HepG2 (cell line): ENCODE measurements around the gene CNR2. TPM values are rescaled to one million over a fixed set of nuclear protein-coding genes. Genes with fewer than 3 reads are reported as not detected.

Experiments
- EHMT2 ChIP-seq: fragments of 200-600 bp; sonication (generic); IDR thresholded peaks from 2 replicates; pipeline ENCODE4 v1.7.0; 2017; ENCODE audit warnings: antibody characterized with exemption, low read depth, low read length, borderline replicate concordance
- ELF3 ChIP-seq: IDR thresholded peaks from 2 replicates; pipeline ENCODE4 v1.6.1; 2016; ENCODE audit warnings: missing genetic modification reagents, missing compliant biosample characterization
- ETV6 ChIP-seq: sonication (generic); formaldehyde crosslinking; conservative IDR thresholded peaks from 2 replicates; pipeline ENCODE4 v1.4.0; 2020; ENCODE audit warnings: missing genetic modification reagents
- GATAD2A ChIP-seq: IDR thresholded peaks from 2 replicates; pipeline ENCODE4 v1.6.1; 2016
- IKZF4 ChIP-seq: sonication (generic); formaldehyde crosslinking; IDR thresholded peaks from 2 replicates; pipeline ENCODE4 v1.5.1; 2020; ENCODE audit warnings: borderline replicate concordance, mild to moderate bottlenecking, low read depth, missing genetic modification reagents; ENCODE audit errors: not compliant biosample characterization
- MEIS2 ChIP-seq: sonication (generic); formaldehyde crosslinking; IDR thresholded peaks from 2 replicates; pipeline ENCODE4 v1.9.0; 2021; ENCODE audit warnings: mild to moderate bottlenecking, missing genetic modification reagents
- MXI1 ChIP-seq: IDR thresholded peaks from 3 replicates; pipeline ENCODE4 v1.6.1; 2012; ENCODE audit warnings: low read depth, low read length, inconsistent platforms, borderline replicate concordance
- RCOR2 ChIP-seq: IDR thresholded peaks from 2 replicates; pipeline ENCODE4 v1.6.1; 2016; ENCODE audit warnings: missing biosample characterization, missing genetic modification reagents
- TSC22D2 ChIP-seq: sonication (generic); formaldehyde crosslinking; IDR thresholded peaks from 2 replicates; pipeline ENCODE4 v1.5.1; 2020; ENCODE audit warnings: missing genetic modification reagents, mild to moderate bottlenecking, borderline replicate concordance
- ZFP41 ChIP-seq: sonication (generic); formaldehyde crosslinking; IDR thresholded peaks from 2 replicates; pipeline ENCODE4 v1.4.0; 2020; ENCODE audit warnings: mild to moderate bottlenecking, missing genetic modification reagents, borderline replicate concordance
- ZNF138 ChIP-seq: sonication (generic); formaldehyde crosslinking; IDR thresholded peaks from 2 replicates; pipeline ENCODE4 v1.5.0; 2020; ENCODE audit warnings: mild to moderate bottlenecking, low read depth, missing genetic modification reagents
- ZNF224 ChIP-seq: sonication (generic); formaldehyde crosslinking; IDR thresholded peaks from 2 replicates; pipeline ENCODE4 v1.5.0; 2020; ENCODE audit warnings: mild to moderate bottlenecking, missing genetic modification reagents
- ZNF451 ChIP-seq: sonication (generic); formaldehyde crosslinking; IDR thresholded peaks from 2 replicates; pipeline ENCODE4 v1.5.0; 2020; ENCODE audit warnings: mild to moderate bottlenecking, missing genetic modification reagents
- ZNF496 ChIP-seq: sonication (generic); formaldehyde crosslinking; IDR thresholded peaks from 2 replicates; pipeline ENCODE4 v1.8.1; 2023; ENCODE audit warnings: mild to moderate bottlenecking, moderate library complexity, missing genetic modification reagents; ENCODE audit not compliant: insufficient replicate concordance
- ZNF501 ChIP-seq: sonication (generic); formaldehyde crosslinking; IDR thresholded peaks from 2 replicates; pipeline ENCODE4 v1.5.1; 2020; ENCODE audit warnings: mild to moderate bottlenecking, moderate library complexity, missing genetic modification reagents
- ZNF629 ChIP-seq: sonication (generic); formaldehyde crosslinking; conservative IDR thresholded peaks from 2 replicates; pipeline ENCODE4 v1.5.0; 2020; ENCODE audit warnings: missing genetic modification reagents
- ZNF775 ChIP-seq: sonication (generic); formaldehyde crosslinking; IDR thresholded peaks from 2 replicates; pipeline ENCODE4 v1.4.0; 2020; ENCODE audit warnings: missing genetic modification reagents, mild to moderate bottlenecking, moderate library complexity, borderline replicate concordance
- ZNF790 ChIP-seq: sonication (generic); formaldehyde crosslinking; IDR thresholded peaks from 2 replicates; pipeline ENCODE4 v1.8.0; 2022; ENCODE audit warnings: missing genetic modification reagents, mild to moderate bottlenecking, borderline replicate concordance
- ZNF891 ChIP-seq: sonication (generic); formaldehyde crosslinking; IDR thresholded peaks from 2 replicates; pipeline ENCODE4 v1.5.0; 2020; ENCODE audit warnings: mild to moderate bottlenecking, missing genetic modification reagents
- polyA plus RNA-seq, 8 experiments: library from polyadenylated mRNA; depleted of rRNA in 3 of 8; stranded (reverse) in 7 of 8; unstranded in 1 of 8; fragments of >200 nt; fragmentation: Illumina TruSeq in 4 of 8; extraction: Trizol in 4 of 8; gene quantifications; 2 replicates each; pipeline versions ENCODE4 v1.2.1 to v1.2.3, GENCODE V29; 2011 to 2016; ENCODE audit warnings: low read depth in 4 of 8, missing spikeins in 1 of 8, mixed read lengths in 1 of 8; ENCODE audit not compliant: insufficient read depth in 1 of 8
- total RNA-seq, 5 experiments: library from RNA; depleted of rRNA; stranded (reverse); fragments of >200 nt; fragmentation: Illumina TruSeq; extraction: Trizol; gene quantifications; 2 replicates each; pipeline ENCODE4 v1.2.3, GENCODE V29; 2016; ENCODE audit warnings: low read depth in 1 of 5
- TF ChIP-seq, protein P1 (sequence below): sonication (generic); formaldehyde crosslinking; conservative IDR thresholded peaks from 2 replicates; pipeline ENCODE4 v1.4.0; 2020; ENCODE audit warnings: missing genetic modification reagents
- TF ChIP-seq, protein P2 (sequence below): sonication (generic); formaldehyde crosslinking; IDR thresholded peaks from 2 replicates; pipeline ENCODE4 v1.5.0; 2020; ENCODE audit warnings: mild to moderate bottlenecking, missing genetic modification reagents, borderline replicate concordance
- TF ChIP-seq, protein P3 (sequence below): sonication (generic); formaldehyde crosslinking; IDR thresholded peaks from 2 replicates; pipeline ENCODE4 v1.5.1; 2020; ENCODE audit warnings: mild to moderate bottlenecking, missing genetic modification reagents, moderate library complexity

CNR2 gene
- total and polyA plus RNA-seq, 2 of the 13 experiments (the other 11 are each of a cell fraction or from before 2014, with no cell fraction given): not detected

DNA sequence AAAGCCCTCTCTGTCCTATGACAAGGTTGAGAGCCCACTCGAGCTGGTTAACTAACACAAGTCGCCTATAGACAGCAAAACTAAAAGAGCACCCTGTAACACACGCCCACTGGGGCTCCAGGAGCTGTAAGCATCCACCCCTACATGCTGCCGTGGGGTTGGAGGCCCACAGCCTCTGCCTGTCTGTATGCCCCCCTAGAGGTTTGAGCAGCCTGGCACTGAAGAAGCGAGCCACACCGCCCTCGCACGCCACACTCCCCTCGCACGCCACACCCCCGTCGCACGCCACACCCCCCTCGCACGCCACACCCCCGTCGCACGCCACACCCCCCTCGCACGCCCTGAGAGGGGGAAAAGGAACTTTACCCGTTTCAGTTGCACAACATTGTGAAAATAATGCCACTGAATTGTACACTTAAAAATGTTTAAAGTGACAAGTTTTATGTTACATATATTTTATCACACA, 74.7 kb downstream of the CNR2 start (continued):
- TF ChIP-seq ELF3 (CRISPR knock-in tag): no peak
- no peak for TF ChIP-seq ZNF496 (CRISPR knock-in tag)
- TF ChIP-seq GATAD2A (CRISPR knock-in tag): peak; percentile 17; the same call in 1 of the 2 replicates
- no peak for TF ChIP-seq MEIS2 (CRISPR knock-in tag)
- TF ChIP-seq MXI1: peak; percentile 64; the same call in 1 of the 3 replicates
- TF ChIP-seq, protein P1, sequence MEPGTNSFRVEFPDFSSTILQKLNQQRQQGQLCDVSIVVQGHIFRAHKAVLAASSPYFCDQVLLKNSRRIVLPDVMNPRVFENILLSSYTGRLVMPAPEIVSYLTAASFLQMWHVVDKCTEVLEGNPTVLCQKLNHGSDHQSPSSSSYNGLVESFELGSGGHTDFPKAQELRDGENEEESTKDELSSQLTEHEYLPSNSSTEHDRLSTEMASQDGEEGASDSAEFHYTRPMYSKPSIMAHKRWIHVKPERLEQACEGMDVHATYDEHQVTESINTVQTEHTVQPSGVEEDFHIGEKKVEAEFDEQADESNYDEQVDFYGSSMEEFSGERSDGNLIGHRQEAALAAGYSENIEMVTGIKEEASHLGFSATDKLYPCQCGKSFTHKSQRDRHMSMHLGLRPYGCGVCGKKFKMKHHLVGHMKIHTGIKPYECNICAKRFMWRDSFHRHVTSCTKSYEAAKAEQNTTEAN (CRISPR knock-in tag): no peak
- TF ChIP-seq, protein P2, sequence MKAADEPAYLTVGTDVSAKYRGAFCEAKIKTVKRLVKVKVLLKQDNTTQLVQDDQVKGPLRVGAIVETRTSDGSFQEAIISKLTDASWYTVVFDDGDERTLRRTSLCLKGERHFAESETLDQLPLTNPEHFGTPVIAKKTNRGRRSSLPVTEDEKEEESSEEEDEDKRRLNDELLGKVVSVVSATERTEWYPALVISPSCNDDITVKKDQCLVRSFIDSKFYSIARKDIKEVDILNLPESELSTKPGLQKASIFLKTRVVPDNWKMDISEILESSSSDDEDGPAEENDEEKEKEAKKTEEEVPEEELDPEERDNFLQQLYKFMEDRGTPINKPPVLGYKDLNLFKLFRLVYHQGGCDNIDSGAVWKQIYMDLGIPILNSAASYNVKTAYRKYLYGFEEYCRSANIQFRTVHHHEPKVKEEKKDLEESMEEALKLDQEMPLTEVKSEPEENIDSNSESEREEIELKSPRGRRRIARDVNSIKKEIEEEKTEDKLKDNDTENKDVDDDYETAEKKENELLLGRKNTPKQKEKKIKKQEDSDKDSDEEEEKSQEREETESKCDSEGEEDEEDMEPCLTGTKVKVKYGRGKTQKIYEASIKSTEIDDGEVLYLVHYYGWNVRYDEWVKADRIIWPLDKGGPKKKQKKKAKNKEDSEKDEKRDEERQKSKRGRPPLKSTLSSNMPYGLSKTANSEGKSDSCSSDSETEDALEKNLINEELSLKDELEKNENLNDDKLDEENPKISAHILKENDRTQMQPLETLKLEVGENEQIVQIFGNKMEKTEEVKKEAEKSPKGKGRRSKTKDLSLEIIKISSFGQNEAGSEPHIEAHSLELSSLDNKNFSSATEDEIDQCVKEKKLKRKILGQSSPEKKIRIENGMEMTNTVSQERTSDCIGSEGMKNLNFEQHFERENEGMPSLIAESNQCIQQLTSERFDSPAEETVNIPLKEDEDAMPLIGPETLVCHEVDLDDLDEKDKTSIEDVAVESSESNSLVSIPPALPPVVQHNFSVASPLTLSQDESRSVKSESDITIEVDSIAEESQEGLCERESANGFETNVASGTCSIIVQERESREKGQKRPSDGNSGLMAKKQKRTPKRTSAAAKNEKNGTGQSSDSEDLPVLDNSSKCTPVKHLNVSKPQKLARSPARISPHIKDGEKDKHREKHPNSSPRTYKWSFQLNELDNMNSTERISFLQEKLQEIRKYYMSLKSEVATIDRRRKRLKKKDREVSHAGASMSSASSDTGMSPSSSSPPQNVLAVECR (CRISPR knock-in tag): peak; percentile 75
- TF ChIP-seq ZNF775 (CRISPR knock-in tag): no peak
- TF ChIP-seq ZFP41: no peak
- no peak for TF ChIP-seq ZNF891 (CRISPR knock-in tag)
- no peak for TF ChIP-seq ZNF224 (CRISPR knock-in tag)
- no peak for TF ChIP-seq ZNF138 (CRISPR knock-in tag)
- no peak for TF ChIP-seq RCOR2 (CRISPR knock-in tag)
- TF ChIP-seq ZNF629: no peak
- TF ChIP-seq TSC22D2 (CRISPR knock-in tag): no peak
- TF ChIP-seq IKZF4 (CRISPR knock-in tag): no peak
- TF ChIP-seq ZNF451 (CRISPR knock-in tag): no peak
- no peak for TF ChIP-seq ZNF790 (CRISPR knock-in tag)
- no peak for TF ChIP-seq ETV6 (CRISPR knock-in tag)
- no peak for TF ChIP-seq EHMT2
- TF ChIP-seq, protein P3, sequence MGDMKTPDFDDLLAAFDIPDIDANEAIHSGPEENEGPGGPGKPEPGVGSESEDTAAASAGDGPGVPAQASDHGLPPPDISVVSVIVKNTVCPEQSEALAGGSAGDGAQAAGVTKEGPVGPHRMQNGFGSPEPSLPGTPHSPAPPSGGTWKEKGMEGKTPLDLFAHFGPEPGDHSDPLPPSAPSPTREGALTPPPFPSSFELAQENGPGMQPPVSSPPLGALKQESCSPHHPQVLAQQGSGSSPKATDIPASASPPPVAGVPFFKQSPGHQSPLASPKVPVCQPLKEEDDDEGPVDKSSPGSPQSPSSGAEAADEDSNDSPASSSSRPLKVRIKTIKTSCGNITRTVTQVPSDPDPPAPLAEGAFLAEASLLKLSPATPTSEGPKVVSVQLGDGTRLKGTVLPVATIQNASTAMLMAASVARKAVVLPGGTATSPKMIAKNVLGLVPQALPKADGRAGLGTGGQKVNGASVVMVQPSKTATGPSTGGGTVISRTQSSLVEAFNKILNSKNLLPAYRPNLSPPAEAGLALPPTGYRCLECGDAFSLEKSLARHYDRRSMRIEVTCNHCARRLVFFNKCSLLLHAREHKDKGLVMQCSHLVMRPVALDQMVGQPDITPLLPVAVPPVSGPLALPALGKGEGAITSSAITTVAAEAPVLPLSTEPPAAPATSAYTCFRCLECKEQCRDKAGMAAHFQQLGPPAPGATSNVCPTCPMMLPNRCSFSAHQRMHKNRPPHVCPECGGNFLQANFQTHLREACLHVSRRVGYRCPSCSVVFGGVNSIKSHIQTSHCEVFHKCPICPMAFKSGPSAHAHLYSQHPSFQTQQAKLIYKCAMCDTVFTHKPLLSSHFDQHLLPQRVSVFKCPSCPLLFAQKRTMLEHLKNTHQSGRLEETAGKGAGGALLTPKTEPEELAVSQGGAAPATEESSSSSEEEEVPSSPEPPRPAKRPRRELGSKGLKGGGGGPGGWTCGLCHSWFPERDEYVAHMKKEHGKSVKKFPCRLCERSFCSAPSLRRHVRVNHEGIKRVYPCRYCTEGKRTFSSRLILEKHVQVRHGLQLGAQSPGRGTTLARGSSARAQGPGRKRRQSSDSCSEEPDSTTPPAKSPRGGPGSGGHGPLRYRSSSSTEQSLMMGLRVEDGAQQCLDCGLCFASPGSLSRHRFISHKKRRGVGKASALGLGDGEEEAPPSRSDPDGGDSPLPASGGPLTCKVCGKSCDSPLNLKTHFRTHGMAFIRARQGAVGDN: peak; percentile 65
- no peak for TF ChIP-seq ZNF501 (CRISPR knock-in tag)
